NCI-H345 (cell line): ENCODE results near the gene AIG1.
"Not testable (repeated sequence)": the region's sequence is repeated elsewhere in the genome, so short reads cannot be mapped to it uniquely, and the experiment has no call there.

Source experiments
- DNase-seq: peaks from one replicate; lab custom pipeline; 2025; lab: John Stamatoyannopoulos, UW

The AIG1 gene

DNA sequence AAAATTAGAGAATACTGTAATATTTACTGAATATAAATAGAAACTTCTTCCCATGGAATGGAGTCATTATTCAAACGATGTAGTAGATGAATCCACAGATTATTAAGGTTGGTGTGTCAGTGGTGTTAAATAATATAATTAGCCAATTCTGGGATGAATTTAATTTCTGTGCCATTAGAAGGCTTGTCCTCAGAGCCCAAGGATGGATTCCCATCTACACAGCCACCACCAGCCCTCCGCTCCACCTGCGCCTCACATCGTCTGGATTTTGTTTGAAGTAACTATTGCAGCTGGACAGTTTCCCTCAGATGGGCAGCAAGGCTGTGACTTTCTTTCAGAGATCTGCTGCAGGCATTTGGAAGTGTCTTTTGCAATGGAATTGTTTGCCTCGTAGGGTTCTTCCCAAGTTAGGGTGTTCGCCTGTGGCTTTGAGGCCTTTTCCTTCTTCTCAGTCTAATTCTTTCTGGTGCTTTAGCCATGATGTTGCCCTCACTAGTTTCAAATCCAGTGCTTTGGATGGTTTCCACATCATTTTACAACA lies 104.7 kb downstream of the AIG1 start:
- no peak for DNase-seq

- DNase-seq: no peak
Measured at GRCh38 chr6:143166247-143166695, 105.6 kb downstream of the AIG1 start.

- no peak for DNase-seq
Measured at GRCh38 chr6:143167224-143167623, 106.5 kb downstream of the AIG1 start.

GRCh38 chr6:143168396-143168816 lies 107.7 kb downstream of the AIG1 start:
- DNase-seq: not testable (repeated sequence)

DNA sequence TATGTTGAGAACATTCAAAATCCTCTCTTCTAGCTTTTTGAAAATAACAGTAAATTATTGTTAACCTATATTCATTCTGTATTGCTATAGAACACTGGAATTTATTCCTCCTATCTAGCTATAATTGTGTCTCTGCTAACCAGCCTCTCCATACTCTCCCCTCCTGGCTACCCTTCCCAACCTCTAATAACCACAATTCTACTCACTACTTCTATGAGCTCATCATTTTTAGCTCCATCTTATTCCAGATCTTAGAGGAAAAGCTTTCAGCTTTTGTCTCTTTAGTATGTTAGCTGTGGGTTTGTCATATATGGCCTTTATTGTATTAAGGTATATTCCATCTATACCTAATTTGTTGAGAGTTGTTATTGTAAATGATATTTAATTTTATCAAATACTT lies 108.8 kb downstream of the AIG1 start:
- no peak for DNase-seq

GRCh38 chr6:143174516-143174915 lies 113.8 kb downstream of the AIG1 start:
- no peak for DNase-seq

DNA sequence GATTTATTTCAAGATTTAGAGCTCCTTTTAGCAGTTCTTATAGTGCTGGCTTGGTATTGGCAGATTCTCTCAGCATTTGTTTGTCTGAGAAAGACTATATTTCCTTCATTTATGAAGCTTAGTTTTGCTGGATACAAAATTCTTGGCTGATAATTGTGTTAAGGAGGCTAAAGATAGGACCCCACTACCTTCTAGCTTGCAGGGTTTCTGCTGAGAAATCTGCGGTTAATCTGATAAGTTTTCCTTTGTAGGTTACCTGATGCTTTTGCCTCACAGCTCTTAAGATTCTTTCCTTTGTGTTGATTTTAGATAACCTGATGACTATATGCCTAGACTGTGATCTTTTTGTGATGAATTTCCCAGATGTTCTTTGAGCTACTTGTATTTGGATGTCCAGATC lies 114.3 kb downstream of the AIG1 start:
- no peak for DNase-seq

GRCh38 chr6:143176090-143177021 lies 115.7 kb downstream of the AIG1 start:
- DNase-seq: no peak

- DNase-seq: no peak
Measured at GRCh38 chr6:143177706-143178105, 117.0 kb downstream of the AIG1 start.

DNA sequence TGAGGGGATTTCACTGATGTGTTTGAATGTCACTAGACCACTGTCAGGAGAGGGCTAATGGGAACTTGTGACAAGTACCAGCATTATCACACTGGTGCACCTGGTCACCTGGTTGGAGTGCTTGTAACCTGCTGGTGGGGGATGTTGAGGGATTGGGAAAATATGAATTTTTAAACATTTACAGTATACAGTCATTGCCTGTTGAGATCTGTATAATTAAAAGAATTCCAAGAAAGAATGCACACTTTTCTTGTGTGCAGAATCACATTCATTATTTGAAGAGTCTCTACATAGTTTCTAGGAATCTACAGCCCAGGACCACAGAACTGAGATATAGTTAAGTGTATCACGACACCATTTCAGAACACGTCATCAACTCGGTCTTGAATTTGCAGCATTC lies 118.4 kb downstream of the AIG1 start:
- DNase-seq: no peak

GRCh38 chr6:143179901-143180612 lies 119.4 kb downstream of the AIG1 start:
- no peak for DNase-seq

DNA sequence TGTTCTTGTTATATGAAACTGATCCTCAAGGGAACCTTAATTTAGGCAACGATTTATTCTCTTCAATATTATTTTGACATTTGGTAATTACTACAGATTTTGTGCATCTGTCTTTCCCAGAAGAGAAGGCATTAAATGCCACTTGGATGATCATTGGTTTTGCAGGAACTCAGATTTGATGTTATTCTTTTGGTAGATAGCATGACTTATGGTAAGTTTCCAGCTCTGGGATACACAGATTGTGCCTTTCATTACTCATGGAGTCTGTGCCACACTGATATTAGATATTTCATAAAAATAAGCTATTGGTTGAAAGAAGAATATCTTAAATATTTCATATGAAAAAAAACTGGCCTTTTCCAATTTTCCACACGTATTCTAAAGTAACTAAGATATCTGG lies 120.1 kb downstream of the AIG1 start:
- no peak for DNase-seq

DNA sequence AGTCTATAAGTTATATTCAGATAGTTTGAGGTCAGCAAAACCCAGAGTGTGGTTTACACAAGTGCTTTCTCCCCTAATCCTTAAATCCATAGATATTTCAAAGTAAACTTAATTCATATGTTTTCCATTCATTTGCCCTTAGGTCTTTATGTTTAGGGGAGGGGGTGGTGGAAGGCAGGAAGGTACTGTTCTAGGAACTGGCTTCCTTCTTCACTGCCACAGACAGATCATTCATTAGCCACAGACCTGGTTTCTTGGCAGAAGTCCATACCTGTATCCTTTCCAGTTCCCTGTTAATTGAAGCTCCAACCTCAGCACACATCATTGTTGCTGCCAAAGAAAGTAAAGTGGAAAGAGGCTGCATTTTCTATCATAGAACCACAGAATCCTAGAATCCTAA lies 123.0 kb downstream of the AIG1 start:
- no peak for DNase-seq

GRCh38 chr6:143185288-143185687 lies 124.6 kb downstream of the AIG1 start:
- no peak for DNase-seq

- DNase-seq: no peak
Measured at GRCh38 chr6:143187238-143187923, 126.7 kb downstream of the AIG1 start.

GRCh38 chr6:143188292-143188691 lies 127.6 kb downstream of the AIG1 start:
- DNase-seq: no peak

DNA sequence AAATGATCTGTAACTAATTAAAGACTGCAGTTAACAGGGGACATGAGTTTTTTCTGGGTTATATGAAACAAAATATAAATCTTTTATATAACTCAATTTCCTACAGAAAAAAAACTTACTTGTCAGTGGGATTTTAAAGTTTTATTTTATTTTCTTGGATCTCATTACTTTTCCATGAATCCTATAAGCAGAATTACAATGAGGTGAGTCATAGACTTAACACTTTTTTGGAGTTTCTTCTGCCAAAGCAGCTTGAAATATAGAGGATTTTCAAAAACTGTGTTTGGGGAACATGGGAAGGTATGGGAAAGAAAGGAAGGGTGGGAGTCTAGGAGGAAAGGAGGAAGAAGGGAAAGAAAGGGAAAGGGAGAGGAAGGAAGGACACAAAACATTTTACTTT lies 130.7 kb downstream of the AIG1 start:
- no peak for DNase-seq

GRCh38 chr6:143192766-143193165 lies 132.1 kb downstream of the AIG1 start:
- DNase-seq: no peak

DNA sequence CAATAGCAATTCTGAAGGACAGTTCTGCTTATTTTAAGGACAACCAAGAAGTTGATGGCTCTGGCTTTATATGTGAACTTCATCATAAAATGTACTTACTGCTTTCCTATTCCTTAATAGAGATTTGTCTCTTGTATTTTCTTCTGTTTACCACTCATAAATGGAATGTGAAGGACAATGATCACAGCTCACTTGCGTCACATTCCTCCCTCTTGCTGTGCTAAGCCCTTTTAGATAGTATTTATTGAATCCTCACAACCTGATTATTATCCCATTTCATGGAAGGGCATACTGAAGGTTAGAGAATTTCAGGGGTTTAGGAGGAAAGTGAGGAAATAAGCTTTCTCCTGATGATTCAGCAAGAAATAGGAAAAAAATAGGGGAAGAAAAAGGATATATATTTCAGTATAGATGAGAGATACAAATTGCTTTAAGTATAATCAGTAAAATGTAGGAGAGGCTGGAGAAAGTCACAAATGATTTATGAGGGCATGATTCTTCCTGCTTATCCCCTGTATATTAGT lies 132.9 kb downstream of the AIG1 start:
- DNase-seq: no peak

- DNase-seq: no peak
Measured at GRCh38 chr6:143194095-143194589, 133.5 kb downstream of the AIG1 start.

DNA sequence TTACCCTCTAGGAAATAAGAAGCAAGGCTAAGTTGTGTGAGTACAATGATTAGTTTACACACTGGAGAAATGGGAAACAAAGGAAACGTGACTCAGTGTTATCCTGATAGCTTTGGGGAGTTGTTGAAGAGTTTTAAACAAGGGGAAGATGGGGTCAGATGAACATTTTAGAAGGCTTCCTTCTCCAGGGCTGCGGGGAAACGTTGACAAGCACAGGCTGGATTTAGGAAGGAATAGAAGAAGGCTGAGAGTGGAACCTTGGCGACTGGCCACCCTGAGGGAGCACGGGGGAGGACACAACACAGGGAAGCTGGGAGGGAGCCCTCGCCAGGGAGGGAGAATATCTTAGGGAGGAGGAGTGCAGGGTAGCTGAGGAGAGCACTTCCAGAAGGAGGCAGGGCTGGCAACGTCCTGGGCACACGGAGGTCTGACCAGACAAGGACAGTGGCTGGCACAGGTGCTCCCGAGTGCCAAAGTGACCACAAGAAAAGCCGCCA lies 134.7 kb downstream of the AIG1 start:
- DNase-seq: no peak
